Measurements from ENCODE around the gene DGKB. TPM values are rescaled to one million over a fixed set of nuclear protein-coding genes. Genes with fewer than 3 reads are reported as not detected.

The DGKB gene
- total RNA-seq, 1 experiment from 2014 or later, result not detected

DNA sequence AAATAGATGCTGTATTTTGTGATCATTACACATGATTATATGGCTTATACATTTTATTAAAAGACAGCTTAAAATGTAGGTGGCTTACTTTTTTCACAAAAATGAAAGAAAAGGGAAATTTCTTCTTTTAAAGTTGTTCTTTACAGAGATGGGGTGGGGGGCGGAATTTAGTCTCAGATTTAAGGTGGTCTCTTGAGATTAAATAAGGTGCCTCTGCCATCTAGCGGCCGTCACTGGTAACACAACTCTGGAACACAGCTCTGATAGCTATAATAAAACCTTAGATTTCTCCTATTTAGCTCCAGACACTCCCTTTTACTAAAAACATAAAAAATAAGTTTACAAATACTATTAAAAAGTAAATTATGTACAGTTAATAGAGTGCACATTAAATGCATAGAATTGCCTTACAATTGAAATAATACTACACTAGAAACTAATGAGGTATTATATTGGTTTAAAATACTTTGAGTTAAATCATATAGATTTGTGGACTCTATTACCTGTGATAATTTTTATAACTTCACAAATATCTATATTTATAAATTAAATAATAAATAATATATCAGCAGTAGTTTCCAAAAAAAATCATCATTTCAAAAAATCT, 210.9 kb downstream of the DGKB start:
- intact Hi-C loops (cut with micrococcal nuclease; ENCODE audit: unreplicated experiment), result loop anchor here (2.0 to 5.0 kb wide), 3 partner anchors 709 to 1409 kb away; no protein-coding TSS in a partner anchor
- ChIA-PET POLR2A (ENCODE audit: low non-redundant PET) (no interaction called here), CTCF (interaction anchor here (0.6 to 2.1 kb wide), 8 partner anchors 22 to 1416 kb away, joined by 3 to 18 read pairs (median 4); no protein-coding TSS in a partner anchor)
- Histone ChIP-seq H3K9me3 (ENCODE audit: low read depth, low read length, poor library complexity, severe bottlenecking) (no peaks in the 10 kb centered on the region), H3K27me3 (replicated peaks; ENCODE audit: insufficient read depth, low read depth, low read length, poor library complexity) (no peaks in the 10 kb centered on the region), H3K36me3 (ENCODE audit: insufficient read depth, low read length, poor library complexity, severe bottlenecking) (no peaks in the 10 kb centered on the region), H3K4me3 (ENCODE audit: low read depth, low read length, poor library complexity, severe bottlenecking) (no peak overlapping the region), H3K27ac (ENCODE audit: low read depth, low read length, poor library complexity, severe bottlenecking) (no peak overlapping the region), H3K4me1 (ENCODE audit: insufficient read depth, low read length, poor library complexity, severe bottlenecking) (peaks cover 4% of the 10 kb centered on the region)
- no TSS peak for BruUV-seq (replicated peaks)
- TF ChIP-seq, protein P1, sequence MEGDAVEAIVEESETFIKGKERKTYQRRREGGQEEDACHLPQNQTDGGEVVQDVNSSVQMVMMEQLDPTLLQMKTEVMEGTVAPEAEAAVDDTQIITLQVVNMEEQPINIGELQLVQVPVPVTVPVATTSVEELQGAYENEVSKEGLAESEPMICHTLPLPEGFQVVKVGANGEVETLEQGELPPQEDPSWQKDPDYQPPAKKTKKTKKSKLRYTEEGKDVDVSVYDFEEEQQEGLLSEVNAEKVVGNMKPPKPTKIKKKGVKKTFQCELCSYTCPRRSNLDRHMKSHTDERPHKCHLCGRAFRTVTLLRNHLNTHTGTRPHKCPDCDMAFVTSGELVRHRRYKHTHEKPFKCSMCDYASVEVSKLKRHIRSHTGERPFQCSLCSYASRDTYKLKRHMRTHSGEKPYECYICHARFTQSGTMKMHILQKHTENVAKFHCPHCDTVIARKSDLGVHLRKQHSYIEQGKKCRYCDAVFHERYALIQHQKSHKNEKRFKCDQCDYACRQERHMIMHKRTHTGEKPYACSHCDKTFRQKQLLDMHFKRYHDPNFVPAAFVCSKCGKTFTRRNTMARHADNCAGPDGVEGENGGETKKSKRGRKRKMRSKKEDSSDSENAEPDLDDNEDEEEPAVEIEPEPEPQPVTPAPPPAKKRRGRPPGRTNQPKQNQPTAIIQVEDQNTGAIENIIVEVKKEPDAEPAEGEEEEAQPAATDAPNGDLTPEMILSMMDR (conservative IDR thresholded peaks at IDR 0.05; ENCODE audit: low read depth, low read length), result peak; percentile 92
- TF ChIP-seq EZH2 (IDR thresholded peaks at IDR 0.05; ENCODE audit: borderline replicate concordance, low read depth, low read length, poor library complexity, severe bottlenecking), result no peak
- DNase-seq (ENCODE audit: low spot score), result peak; percentile 61

DNA sequence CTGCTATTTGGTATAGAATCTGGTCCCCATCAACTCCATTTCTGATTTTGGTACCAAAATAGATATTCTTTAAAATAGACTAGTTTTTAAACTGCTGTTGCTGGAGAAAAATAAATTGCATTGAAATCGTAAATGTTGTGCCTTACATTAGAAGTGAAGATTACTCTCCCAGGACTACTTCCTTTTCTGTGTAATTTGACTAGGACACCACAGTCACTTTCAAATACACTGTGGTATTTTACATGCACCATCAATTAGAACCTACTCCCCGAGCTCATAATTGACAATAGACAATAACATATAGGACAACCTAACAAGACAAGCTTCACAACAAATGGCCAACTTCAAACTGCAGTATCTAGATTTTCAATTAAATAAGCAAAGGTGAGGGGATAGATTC, 211.5 kb downstream of the DGKB start:
- no TSS peak for BruUV-seq (replicated peaks)
- peaks cover 4% of the 10 kb centered on the region for H3K4me1 ChIP-seq (ENCODE audit: insufficient read depth, low read length, poor library complexity, severe bottlenecking)
- CTCF ChIA-PET, result interaction anchor here (0.7 to 2.1 kb wide), 7 partner anchors 352 to 1415 kb away, joined by 3 to 18 read pairs (median 4); no protein-coding TSS in a partner anchor
- H3K9me3 ChIP-seq (ENCODE audit: low read depth, low read length, poor library complexity, severe bottlenecking), result no peaks in the 10 kb centered on the region
- H3K4me3 ChIP-seq (ENCODE audit: low read depth, low read length, poor library complexity, severe bottlenecking), result no peak overlapping the region
- TF ChIP-seq, protein P1 (conservative IDR thresholded peaks at IDR 0.05; ENCODE audit: low read depth, low read length), result no peak
- TF ChIP-seq EZH2 (IDR thresholded peaks at IDR 0.05; ENCODE audit: borderline replicate concordance, low read depth, low read length, poor library complexity, severe bottlenecking), result no peak
- H3K27me3 ChIP-seq (replicated peaks; ENCODE audit: insufficient read depth, low read depth, low read length, poor library complexity), result no peaks in the 10 kb centered on the region
- no peak for DNase-seq (ENCODE audit: low spot score)
- H3K27ac ChIP-seq (ENCODE audit: low read depth, low read length, poor library complexity, severe bottlenecking), result no peak overlapping the region
- no peaks in the 10 kb centered on the region for H3K36me3 ChIP-seq (ENCODE audit: insufficient read depth, low read length, poor library complexity, severe bottlenecking)
- POLR2A ChIA-PET (ENCODE audit: low non-redundant PET), result no interaction called here
- intact Hi-C loops (cut with micrococcal nuclease; ENCODE audit: unreplicated experiment), result loop anchor here (2.0 to 5.0 kb wide), 3 partner anchors 709 to 1408 kb away; no protein-coding TSS in a partner anchor

DNA sequence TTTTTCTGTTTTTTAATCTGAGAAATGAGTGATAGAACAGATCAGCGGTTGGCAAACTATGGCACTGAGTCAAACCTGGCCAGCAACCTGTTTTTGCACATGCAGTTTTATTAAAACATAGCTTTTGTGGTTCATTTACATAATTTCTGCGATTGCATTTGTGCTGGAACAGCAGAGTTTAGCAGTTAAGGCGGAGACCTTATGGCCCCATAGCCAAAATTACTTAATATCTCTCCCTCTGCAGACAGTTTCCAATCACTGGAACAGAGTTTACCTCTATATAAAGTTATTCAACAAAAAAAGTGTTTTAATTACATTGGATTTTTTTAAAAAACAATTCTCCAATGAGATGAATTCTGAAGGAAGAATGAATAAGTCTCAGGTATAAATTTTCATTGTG, 212.1 kb downstream of the DGKB start:
- Histone ChIP-seq H3K27me3 (replicated peaks; ENCODE audit: insufficient read depth, low read depth, low read length, poor library complexity) (no peaks in the 10 kb centered on the region), H3K27ac (ENCODE audit: low read depth, low read length, poor library complexity, severe bottlenecking) (no peak overlapping the region), H3K4me1 (ENCODE audit: insufficient read depth, low read length, poor library complexity, severe bottlenecking) (peaks cover 4% of the 10 kb centered on the region), H3K4me3 (ENCODE audit: low read depth, low read length, poor library complexity, severe bottlenecking) (no peak overlapping the region), H3K9me3 (ENCODE audit: low read depth, low read length, poor library complexity, severe bottlenecking) (no peaks in the 10 kb centered on the region), H3K36me3 (ENCODE audit: insufficient read depth, low read length, poor library complexity, severe bottlenecking) (no peaks in the 10 kb centered on the region)
- intact Hi-C loops (cut with micrococcal nuclease; ENCODE audit: unreplicated experiment), result loop anchor here (2.0 to 5.0 kb wide), 3 partner anchors 708 to 1408 kb away; no protein-coding TSS in a partner anchor
- POLR2A ChIA-PET (ENCODE audit: low non-redundant PET), result no interaction called here
- no TSS peak for BruUV-seq (replicated peaks)
- TF ChIP-seq, protein P1 (conservative IDR thresholded peaks at IDR 0.05; ENCODE audit: low read depth, low read length), result no peak
- no peak for TF ChIP-seq EZH2 (IDR thresholded peaks at IDR 0.05; ENCODE audit: borderline replicate concordance, low read depth, low read length, poor library complexity, severe bottlenecking)
- DNase-seq (ENCODE audit: low spot score), result no peak
- CTCF ChIA-PET, result interaction anchor here (2.1 kb wide), 1 partner anchor 1409 kb away, joined by 18 read pairs; no protein-coding TSS in a partner anchor
